Stimulated activated CD8-positive, alpha-beta memory T cell treated with anti-CD3 and anti-CD28 coated beads, Interleukin-7, amount 100 ng/mL, for 48 hours (primary cell): ENCODE measurements around the gene DPPA4.

Experiments used
- DNase-seq, 2 donors: peaks; one replicate each; pipeline ENCODE4 v3.0.0-alpha.2; 2020; ENCODE audit warnings: low read depth in 1 of 2; ENCODE audit errors: extremely low read depth in 1 of 2

The DPPA4 gene

GRCh38 chr3:109339714-109340648 lies 2.6 kb upstream of the DPPA4 start:
- no peak for DNase-seq

DNA sequence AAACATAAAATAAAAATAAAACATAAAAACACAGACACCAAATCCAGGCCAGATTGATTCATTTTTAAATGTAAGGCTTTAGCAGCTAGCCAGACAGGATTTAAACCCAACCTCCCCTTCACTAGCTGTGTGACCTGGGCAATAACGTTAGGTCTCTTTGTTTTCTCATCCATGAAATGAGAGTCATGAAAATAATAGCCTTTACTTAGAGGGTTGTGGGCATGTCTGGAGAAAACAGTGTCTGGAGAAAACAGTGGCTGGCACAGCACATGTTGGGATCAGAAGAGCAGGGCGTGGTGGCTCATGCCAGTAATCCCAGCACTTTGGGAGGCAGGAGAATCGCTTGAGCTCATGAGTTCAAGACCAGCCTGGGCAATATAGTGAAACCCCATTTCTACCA lies 1.9 kb upstream of the DPPA4 start:
- no peak for DNase-seq

- DNase-seq = no peak
Measured at GRCh38 chr3:109338322-109338721, 976 bp upstream of the DPPA4 start.

DNA sequence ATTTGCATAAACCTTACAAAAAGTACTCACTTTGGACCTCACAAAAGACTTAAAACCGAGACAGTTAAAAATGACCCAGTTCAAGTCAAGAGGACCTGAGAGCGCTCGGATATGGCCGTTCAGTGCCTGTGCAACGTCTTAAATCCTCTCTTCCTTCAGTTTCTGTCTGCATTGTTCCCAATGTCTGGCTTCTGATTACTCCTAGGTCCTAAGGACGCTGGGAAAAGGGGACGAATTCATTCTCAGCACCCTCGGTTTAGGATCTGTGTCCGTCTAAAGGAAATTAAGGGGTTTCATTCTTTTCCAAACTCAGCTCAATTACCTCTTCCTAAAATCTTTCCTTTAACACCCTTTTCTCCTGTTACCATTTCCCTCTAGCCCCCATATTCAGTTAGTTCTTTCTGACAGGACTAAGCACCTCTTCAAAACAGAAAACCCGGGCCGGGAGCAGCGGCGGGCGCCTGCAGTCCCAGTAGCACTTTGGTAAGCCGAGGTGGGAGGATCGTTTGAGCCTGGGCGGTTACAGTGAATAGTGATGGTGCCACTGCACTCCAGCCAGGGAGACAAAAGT lies 970 bp downstream of the DPPA4 start:
- DNase-seq = no peak

DNA sequence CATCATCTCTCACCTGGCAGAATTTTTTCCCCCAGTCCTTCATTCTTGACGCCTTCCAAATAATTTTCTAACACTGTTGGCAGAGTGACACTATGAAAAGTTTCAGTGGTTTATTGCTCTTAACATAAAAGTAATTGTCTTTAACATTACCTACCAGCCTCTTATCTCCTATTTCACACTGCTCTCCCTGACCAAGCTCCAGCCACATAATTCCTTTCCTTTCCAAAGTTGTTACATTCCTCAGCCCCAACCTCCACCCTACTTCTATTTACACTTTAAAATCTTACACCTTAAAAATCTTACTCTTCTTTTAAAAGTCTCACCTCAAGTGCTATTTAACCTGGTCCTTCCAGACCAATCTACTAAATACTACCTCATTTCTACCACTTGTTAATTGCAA lies 2.8 kb downstream of the DPPA4 start:
- DNase-seq = no peak

- DNase-seq = no peak
Measured at GRCh38 chr3:109331692-109332091, 5.7 kb downstream of the DPPA4 start.

- no peak for DNase-seq
Measured at GRCh38 chr3:109330405-109330804, 6.9 kb downstream of the DPPA4 start.

GRCh38 chr3:109328202-109328601 lies 9.1 kb downstream of the DPPA4 start:
- DNase-seq = no peak

DNA sequence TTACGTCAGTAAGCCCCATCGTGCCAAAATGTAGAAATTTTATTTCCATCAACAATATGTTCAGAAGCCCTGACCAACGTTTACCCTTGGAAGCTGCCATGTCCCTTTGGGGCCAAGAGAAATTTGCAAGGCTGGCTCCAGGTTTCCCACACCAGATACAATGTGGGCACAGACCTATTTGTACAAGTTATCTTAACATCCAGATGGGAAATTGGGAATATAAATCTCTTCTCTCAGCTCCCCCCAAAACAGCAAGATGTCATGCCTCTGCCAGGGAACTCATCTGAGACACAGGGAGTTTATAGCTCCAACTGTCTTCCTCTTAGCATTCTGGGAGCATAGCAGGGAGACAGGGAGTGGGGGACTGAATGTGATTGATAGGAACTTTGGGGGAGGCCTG lies 11.7 kb downstream of the DPPA4 start:
- DNase-seq = no peak

DNA sequence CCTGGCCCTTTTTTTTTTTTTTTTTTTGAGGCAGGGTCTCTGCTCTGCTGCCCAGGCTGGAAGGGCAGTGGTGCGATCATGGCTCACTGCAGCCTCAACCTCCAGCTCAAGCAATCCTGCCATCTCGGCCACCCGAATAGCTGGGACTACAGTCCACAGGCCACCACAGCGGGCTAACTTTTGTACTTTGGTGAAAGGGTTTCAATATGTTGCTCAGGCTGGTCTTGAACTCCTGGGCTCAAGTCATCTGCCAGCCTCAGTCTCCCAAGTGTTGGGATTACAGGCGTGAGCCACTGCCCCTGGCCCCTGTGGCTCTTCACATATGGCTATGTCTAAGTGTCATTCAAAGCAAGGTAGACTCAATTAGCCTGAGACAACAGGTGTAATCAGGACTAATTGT lies 12.2 kb downstream of the DPPA4 start:
- no peak for DNase-seq

GRCh38 chr3:109316162-109316730 lies 21.1 kb downstream of the DPPA4 start, which contains the start of gene DPPA2:
DPPA2 (minus strand) TSS chr3:109316517; CDS start chr3:109314542, 1,975 bp downstream.
- no peak for DNase-seq

DNA sequence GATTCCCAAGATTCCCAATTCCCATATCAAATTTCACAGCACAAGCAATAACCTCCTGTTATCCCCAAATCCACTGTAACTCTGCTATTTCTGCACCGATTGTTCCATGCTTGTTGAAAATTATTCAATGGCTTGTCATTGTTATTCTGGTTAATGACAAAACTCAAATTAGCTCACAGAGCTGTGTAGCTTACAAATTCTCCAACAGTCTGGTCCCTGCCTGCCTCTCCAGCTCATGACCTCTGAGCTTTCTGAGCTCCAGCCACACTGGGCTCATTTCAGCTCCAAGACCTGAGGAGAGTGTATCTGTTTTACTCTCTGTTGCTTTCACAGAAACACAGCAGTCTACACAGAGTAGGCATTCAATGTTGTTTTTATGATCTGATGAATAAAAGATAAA lies 24.3 kb downstream of the DPPA4 start:
- DNase-seq = no peak

- DNase-seq = no peak
Measured at GRCh38 chr3:109297496-109297895, 39.9 kb downstream of the DPPA4 start.

DNA sequence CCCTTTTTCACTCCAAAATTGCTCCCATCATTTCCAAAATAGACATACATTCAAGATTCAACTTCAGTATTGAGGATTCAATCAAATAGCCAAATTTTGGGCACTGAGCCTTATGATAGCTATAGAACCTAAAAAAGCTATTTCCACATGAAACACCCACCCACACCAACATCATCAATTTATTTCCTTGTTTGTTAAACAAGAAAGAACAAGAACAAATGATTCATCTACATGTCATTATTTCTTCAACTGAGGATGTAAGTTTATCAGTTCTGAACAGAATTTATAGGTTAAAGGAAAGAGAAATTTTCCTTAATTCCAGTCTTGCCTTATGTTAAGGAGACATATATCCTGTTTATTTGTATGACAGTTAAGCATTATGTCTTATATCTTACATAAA lies 53.3 kb downstream of the DPPA4 start:
- DNase-seq = no peak

- no peak for DNase-seq
Measured at GRCh38 chr3:109278546-109278945, 58.8 kb downstream of the DPPA4 start.

- DNase-seq = no peak
Measured at GRCh38 chr3:109278141-109278540, 59.2 kb downstream of the DPPA4 start.
